Parathyroid adenoma (tissue), 2 donors: ENCODE data around the gene ZMYND8.

Experiments
- H2AFZ ChIP-seq: fragments of 300-600 bp; sonication (generic); one replicate; pipeline ENCODE4 v1.7.0; 2017; ENCODE audit warnings: antibody characterized with exemption, mild to moderate bottlenecking
- H3K27ac ChIP-seq: fragments of 300-600 bp; sonication (generic); one replicate; pipeline ENCODE4 v1.7.0; 2017
- H3K27me3 ChIP-seq: fragments of 300-600 bp; sonication (generic); one replicate; pipeline ENCODE4 v1.7.0; 2017; ENCODE audit warnings: low read length; ENCODE audit not compliant: control insufficient read depth, insufficient read depth
- H3K36me3 ChIP-seq: fragments of 300-600 bp; sonication (generic); one replicate; pipeline ENCODE4 v1.7.0; 2017; ENCODE audit warnings: low read length; ENCODE audit not compliant: control insufficient read depth, insufficient read depth
- H3K4me1 ChIP-seq: fragments of 300-600 bp; sonication (generic); one replicate; pipeline ENCODE4 v1.7.0; 2017; ENCODE audit warnings: control low read depth
- H3K4me2 ChIP-seq: fragments of 300-600 bp; sonication (generic); one replicate; pipeline ENCODE4 v1.7.0; 2017; ENCODE audit warnings: low read length
- H3K4me3 ChIP-seq: fragments of 300-600 bp; sonication (generic); one replicate; pipeline ENCODE4 v1.7.0; 2017; ENCODE audit warnings: low read depth, low read length
- H3K79me2 ChIP-seq: fragments of 300-600 bp; sonication (generic); one replicate; pipeline ENCODE4 v1.7.0; 2017; ENCODE audit warnings: control low read depth
- H3K9ac ChIP-seq: fragments of 300-600 bp; sonication (generic); one replicate; pipeline ENCODE4 v1.7.0; 2017; ENCODE audit warnings: mild to moderate bottlenecking
- H3K9me3 ChIP-seq: fragments of 300-600 bp; sonication (generic); one replicate; pipeline ENCODE4 v1.7.0; 2017; ENCODE audit warnings: low read length; ENCODE audit not compliant: control insufficient read depth
- CTCF ChIP-seq: fragments of 300-600 bp; sonication (generic); IDR thresholded peaks from one replicate; pipeline ENCODE4 v1.7.0; 2017; ENCODE audit warnings: antibody characterized with exemption, mild to moderate bottlenecking
- donor health status: primary hyperparathyroidism.

Gene ZMYND8

GRCh38 chr20:47330071-47330470 lies 26.4 kb downstream of the ZMYND8 start:
- H3K4me2 ChIP-seq, result no peak overlapping the region
- no peaks in the 10 kb centered on the region for H3K36me3 ChIP-seq
- peaks cover 30% of the 10 kb centered on the region for H3K4me1 ChIP-seq
- H2AFZ ChIP-seq, result no peak overlapping the region
- H3K9ac ChIP-seq, result no peak overlapping the region
- H3K27me3 ChIP-seq, result no peaks in the 10 kb centered on the region
- no peak overlapping the region for H3K4me3 ChIP-seq
- no peak overlapping the region for H3K27ac ChIP-seq
- peaks cover 59% of the 10 kb centered on the region for H3K79me2 ChIP-seq
- H3K9me3 ChIP-seq, result no peaks in the 10 kb centered on the region
- no peak for TF ChIP-seq CTCF

GRCh38 chr20:47328129-47328528 lies 28.4 kb downstream of the ZMYND8 start:
- peaks cover 64% of the 10 kb centered on the region for H3K79me2 ChIP-seq
- H3K9ac ChIP-seq, result no peak overlapping the region
- H3K27me3 ChIP-seq, result no peaks in the 10 kb centered on the region
- H2AFZ ChIP-seq, result no peak overlapping the region
- no peak for TF ChIP-seq CTCF
- peak overlapping the region; percentile 77 for H3K27ac ChIP-seq
- H3K4me2 ChIP-seq, result no peak overlapping the region
- H3K9me3 ChIP-seq, result no peaks in the 10 kb centered on the region
- peaks cover 29% of the 10 kb centered on the region for H3K4me1 ChIP-seq
- no peak overlapping the region for H3K4me3 ChIP-seq
- no peaks in the 10 kb centered on the region for H3K36me3 ChIP-seq

GRCh38 chr20:47327711-47328110 lies 28.8 kb downstream of the ZMYND8 start:
- Histone ChIP-seq H3K4me1 (peaks cover 33% of the 10 kb centered on the region), H2AFZ (no peak overlapping the region)

GRCh38 chr20:47326658-47327268 lies 29.7 kb downstream of the ZMYND8 start:
- Histone ChIP-seq H3K9ac (no peak overlapping the region), H3K79me2 (peaks cover 63% of the 10 kb centered on the region), H2AFZ (no peak overlapping the region), H3K27ac (peak overlapping the region; percentile 59), H3K9me3 (no peaks in the 10 kb centered on the region), H3K4me1 (peaks cover 35% of the 10 kb centered on the region), H3K4me2 (peak overlapping the region; percentile 1), H3K27me3 (no peaks in the 10 kb centered on the region), H3K4me3 (no peak overlapping the region), H3K36me3 (no peaks in the 10 kb centered on the region)
- TF ChIP-seq CTCF, result no peak

More at GRCh38 chr20:47327711-47328110, 28.8 kb downstream of the ZMYND8 start:
- no peaks in the 10 kb centered on the region for H3K9me3 ChIP-seq
- no peaks in the 10 kb centered on the region for H3K36me3 ChIP-seq
- H3K4me3 ChIP-seq, result no peak overlapping the region
- H3K9ac ChIP-seq, result no peak overlapping the region
- TF ChIP-seq CTCF, result no peak
- H3K79me2 ChIP-seq, result peaks cover 64% of the 10 kb centered on the region
- peak overlapping the region; percentile 77 for H3K27ac ChIP-seq
- H3K4me2 ChIP-seq, result no peak overlapping the region
- no peaks in the 10 kb centered on the region for H3K27me3 ChIP-seq

- peaks cover 40% of the 10 kb centered on the region for H3K4me1 ChIP-seq
Observed at GRCh38 chr20:47325242-47325641, 31.3 kb downstream of the ZMYND8 start.

More at GRCh38 chr20:47325242-47325641, 31.3 kb downstream of the ZMYND8 start:
- no peak overlapping the region for H3K4me2 ChIP-seq
- no peak overlapping the region for H3K9ac ChIP-seq
- no peaks in the 10 kb centered on the region for H3K9me3 ChIP-seq
- no peak for TF ChIP-seq CTCF
- no peak overlapping the region for H2AFZ ChIP-seq
- H3K79me2 ChIP-seq, result peaks cover 61% of the 10 kb centered on the region
- H3K36me3 ChIP-seq, result no peaks in the 10 kb centered on the region
- H3K27ac ChIP-seq, result no peak overlapping the region
- no peaks in the 10 kb centered on the region for H3K27me3 ChIP-seq
- H3K4me3 ChIP-seq, result no peak overlapping the region
